H4 (cell line): ENCODE data around the gene ESRRG. TPM values are rescaled to one million over a fixed set of nuclear protein-coding genes. Genes with fewer than 3 reads are reported as not detected.

Source experiments
- DNase-seq: peaks from one replicate; pipeline ENCODE4 v3.0.0-alpha.2; 2015; ENCODE audit warnings: low spot score
- total RNA-seq: library from RNA; depleted of rRNA; stranded (reverse); fragments of >200 nt; shearing (Covaris generic); gene quantifications from 2 replicates; pipeline ENCODE4 v1.2.3, GENCODE V29; 2014

ESRRG gene
- total RNA-seq, 1 experiment from 2014 or later = 0.72 TPM

GRCh38 chr1:216521477-216521876 is 201.8 kb downstream of the ESRRG start:
- no peak for DNase-seq

DNA sequence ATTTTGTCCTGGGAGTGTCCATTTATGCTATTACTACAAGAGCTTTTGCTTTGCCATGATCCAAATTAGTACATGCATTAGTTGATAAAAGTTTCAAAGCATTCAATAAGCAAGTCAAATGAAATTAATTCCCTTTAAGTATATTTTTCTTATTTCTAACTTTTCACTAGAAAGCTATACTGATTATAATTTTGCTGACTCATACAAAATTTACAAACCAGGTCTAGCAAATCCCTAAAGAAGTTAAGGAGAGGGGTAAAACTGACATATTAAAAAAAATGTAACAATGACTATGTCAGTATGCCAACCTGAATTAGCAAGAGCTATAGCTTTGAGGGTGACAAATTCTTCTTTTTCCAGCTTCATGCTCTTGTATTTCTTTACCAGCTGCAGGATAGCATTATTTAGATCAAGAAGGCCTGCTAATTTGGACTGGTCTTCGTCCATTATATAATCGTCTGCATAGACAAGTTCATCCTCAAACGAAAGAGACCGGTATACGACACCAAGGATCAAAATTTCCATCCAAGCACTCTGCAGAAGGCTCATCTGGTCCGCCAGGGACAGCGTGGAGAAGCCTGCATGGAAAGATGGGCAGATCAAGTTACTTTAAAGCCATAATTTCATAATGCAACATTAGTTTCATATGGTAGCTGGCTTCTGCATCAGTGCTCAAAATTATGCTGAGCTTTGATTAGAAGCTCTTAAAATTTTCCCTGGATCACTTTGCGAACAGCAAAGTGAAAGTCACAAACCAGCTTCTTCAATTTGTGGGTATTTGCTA is 204.2 kb downstream of the ESRRG start:
- DNase-seq = no peak

GRCh38 chr1:216502528-216503162 is 220.6 kb downstream of the ESRRG start:
- no peak for DNase-seq

DNA sequence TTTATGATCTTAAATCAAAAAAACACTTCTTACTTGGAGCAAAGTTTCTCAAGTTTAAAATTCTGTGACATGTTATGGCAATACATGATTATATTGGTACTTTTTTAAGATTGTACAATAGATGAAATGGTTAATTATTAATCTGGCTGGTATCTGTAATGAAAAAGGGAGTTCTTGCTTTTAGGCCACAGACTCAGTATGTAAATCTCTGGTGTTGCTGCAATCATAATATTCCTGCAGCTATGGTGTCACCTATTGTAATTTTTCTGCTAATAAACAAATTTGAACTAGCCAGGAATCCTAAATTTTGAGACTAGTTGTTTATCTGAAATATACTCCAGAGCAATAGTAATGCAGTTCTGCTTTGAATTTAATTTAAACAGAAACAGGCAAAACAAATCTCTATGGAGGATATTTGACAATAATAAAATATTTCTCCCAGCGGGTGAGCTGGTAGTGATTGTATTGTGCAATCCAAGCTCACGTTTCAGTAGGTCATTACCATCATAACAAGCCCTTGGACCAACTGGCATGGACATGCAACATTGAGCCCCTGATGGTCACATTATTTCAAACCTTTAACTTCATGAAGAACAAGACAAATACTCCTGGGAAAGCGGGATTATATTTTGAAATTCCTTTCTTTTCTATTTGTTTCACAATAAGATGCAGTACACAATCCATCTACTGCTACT is 222.8 kb downstream of the ESRRG start:
- DNase-seq = no peak

- DNase-seq = no peak
Measured at GRCh38 chr1:216499581-216500272, 223.5 kb downstream of the ESRRG start.

DNA sequence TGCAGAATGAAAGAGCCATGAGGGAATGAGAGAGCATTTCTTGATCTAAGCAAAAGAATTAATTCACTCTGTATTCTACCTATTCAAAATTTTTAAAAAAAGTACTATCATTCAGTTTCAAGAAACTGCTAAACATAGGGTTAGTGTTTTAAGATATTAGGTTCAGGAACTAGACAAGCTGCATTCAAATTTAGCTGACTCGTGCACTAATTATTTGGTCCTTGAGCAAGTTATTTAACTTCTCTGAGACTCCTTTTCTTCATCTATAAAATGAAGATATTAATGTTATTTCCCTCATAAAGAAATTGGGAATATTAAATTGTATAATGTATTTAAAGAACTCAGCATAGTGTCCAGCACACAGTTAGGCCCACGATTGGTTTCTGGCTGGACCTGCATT is 225.0 kb downstream of the ESRRG start:
- DNase-seq = no peak

GRCh38 chr1:216485042-216485441 is 238.2 kb downstream of the ESRRG start:
- no peak for DNase-seq

DNA sequence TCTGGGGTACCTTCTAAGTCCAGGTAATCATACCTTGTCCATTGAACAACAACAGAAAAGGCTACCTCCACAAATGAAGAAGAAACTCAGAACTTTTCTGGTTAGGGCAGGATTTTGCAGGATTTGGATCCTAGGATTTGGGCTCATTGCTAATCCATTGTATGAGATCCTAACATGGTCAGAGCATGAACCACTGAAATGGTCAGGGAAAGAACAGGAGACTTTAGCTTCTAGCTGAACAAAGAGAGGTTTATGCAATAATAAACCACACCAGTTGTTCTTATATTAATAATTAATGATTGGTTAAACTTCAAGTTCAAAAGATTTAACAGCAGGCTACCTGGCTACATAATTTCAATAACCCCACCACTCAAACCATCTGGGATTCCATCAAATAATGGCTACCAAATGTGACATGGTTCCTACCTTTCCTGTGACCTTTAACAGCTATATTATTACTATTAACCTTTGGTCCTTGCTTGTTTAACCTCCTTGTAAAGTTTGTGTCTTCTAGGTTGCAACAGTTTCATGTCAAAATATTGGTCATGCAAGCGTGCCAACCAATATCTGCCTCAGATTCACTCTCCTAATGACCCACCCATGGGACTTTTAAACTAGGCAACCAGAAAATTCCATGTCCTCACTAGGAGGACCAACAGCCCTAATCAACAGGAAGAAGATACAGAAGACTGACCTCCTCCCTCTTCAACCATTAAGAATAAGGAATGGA is 239.4 kb downstream of the ESRRG start:
- no peak for DNase-seq

GRCh38 chr1:216482620-216483019 is 240.6 kb downstream of the ESRRG start:
- DNase-seq = no peak

DNA sequence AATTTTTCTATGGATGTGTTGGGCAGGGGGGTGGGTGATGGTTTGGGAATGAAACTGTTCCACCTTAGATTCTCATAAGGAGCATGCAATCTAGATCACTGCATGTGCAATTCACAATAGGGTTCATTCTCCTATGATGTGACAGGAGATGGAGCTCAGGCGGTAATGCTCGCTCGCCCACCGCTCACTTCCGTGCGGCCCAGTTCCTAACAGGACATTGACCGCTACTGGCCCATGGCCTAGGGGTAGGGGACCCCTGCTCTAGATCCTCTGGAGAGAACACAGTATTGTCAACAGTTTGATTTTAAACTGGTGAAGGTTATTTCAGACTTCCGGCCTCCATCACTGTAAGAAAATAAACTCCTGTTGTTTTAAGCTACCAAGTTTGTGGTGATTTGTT is 245.0 kb downstream of the ESRRG start:
- DNase-seq = no peak

GRCh38 chr1:216476341-216476740 is 246.9 kb downstream of the ESRRG start:
- DNase-seq = no peak

DNA sequence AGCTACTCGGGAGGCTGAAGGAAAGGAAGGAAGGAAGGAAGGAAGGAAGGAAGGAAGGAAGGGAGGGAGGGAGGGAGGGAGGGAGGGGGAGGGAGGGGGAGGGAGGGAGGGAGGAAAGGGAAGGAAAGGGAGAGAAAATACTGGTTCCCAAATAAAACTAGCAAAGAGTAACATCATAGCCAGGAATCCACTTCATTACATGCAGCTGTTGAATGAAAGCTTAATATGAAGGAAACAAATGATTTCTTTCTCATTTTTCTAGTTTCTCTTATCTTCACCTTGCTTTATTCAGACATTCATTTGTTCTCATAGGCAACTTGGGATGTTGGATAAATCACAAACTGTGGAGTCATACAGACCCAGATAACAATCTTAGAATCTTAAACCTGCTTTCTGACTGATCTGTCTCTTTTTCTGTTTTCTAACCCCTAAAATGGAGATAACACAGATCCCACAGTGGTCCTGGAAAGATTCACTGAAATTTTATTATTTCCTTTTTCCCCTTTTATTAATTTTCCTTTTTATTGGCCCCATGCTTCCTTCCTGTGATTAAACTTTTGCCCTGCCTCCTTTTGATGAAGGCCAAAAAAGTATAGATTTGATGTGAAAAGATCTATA is 247.5 kb downstream of the ESRRG start:
- no peak for DNase-seq

DNA sequence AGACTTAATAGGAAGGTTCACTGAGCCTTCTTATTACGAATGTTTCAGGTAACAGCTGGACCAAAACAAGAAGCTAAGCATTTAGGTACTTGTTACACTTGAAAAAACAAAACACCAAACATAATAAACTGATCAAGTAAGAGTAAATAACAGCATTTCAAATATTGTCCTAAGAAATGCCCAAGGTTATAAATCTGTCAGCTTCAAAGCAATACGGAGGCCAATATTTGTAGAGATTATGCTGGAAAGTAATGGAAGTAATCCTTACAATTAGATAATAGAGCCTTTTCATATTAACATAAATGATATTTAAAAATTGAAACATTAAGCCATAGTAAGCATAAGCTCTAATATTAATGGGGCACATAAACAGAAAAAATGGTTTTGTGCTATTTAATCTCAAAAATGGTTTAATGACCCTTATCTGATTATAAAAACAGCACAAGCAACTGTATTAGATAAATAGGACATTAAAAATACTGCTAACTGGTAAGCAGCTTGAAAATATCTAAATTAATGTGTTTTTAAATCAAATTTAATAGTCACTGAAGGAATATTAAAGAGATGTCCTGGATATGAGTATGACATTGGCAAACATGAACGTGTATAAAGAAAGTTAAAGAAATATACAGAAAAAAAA is 256.9 kb downstream of the ESRRG start:
- no peak for DNase-seq

GRCh38 chr1:216464489-216464888 is 258.7 kb downstream of the ESRRG start:
- peak; percentile 51 for DNase-seq

GRCh38 chr1:216462066-216462775 is 261.0 kb downstream of the ESRRG start:
- peak; percentile 18 for DNase-seq

DNA sequence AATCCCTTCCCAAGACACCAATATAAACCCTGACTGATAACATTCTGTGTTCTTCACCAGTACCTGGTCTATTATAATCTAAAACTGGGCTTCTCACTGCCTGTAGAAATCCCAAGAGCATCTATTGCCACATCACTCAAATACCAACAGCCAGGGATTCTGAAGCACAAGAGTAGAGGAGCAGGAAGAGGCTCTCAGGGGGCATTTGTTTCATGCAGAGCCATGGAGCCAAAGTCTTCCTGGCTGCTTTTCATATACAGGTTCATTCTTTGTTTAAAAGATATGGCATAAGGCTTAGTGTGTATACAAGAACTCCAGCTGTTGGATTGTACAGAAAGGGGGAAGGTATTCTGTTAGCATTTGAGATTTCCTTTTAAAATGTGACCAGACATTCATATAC is 261.8 kb downstream of the ESRRG start:
- peak; percentile 8 for DNase-seq

DNA sequence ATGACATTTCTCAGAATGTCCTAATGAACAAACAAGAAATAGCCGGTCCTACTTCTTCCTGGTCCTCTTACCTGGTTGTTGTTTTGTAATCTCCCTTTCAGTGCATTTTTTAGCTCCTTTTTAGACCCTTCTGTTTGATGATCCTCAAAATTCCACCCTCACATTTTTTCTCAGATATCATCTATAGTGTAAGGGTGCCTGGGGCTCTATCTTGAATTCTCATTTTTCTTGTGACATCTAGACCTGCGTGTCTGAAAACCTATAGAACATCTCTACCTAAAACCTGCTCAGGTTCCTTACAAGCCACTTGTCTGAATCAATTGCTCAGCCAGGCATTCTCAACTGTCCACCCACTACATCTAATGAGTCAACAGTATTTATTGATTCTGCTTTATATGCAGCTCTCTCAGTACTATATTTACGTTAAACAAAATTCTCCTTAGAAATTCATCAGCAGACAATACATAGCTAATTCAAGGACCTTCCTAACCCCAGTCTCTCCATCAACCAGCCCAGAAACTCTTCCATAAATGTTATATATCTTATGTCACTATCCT is 263.5 kb downstream of the ESRRG start:
- DNase-seq = no peak

DNA sequence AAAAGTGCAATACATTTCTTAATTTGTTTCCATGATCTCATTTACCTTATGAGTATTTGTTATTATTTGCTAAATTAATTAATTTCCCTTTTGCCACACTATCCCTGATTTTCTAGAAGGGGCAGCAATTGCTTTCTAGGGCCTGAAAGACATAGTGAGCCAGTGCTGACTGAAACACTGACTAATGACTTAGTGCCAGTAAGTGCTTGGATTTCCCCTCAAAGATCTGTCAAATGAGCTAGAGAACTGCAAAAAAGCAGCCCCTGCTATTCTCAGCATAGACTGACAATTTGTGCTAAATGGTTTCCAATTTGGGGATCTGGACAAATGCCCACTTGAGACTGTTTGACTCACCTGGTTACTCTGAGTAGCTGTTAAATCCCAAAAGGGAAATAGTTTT is 264.4 kb downstream of the ESRRG start:
- DNase-seq = no peak

GRCh38 chr1:216457356-216457755 is 265.9 kb downstream of the ESRRG start:
- peak; percentile 31 for DNase-seq

- peak; percentile 71 for DNase-seq
Measured at GRCh38 chr1:216456682-216457081, 266.5 kb downstream of the ESRRG start.
